AG04450 (cell line): ENCODE measurements around the gene RNF19B. TPM values are rescaled to one million over a fixed set of nuclear protein-coding genes. Genes with fewer than 3 reads are reported as not detected.

ENCODE experiments used
- CTCF ChIA-PET: fragments of 300-600, 350-600 bp; formaldehyde crosslinking; extraction: SDS; loops from one replicate; lab custom pipeline; 2022; ENCODE audit warnings: antibody characterized with exemption, inconsistent platforms; lab: Charles Lee
- POLR2A ChIA-PET: fragments of 350-600 bp; formaldehyde crosslinking; extraction: SDS; loops from one replicate; lab custom pipeline; 2021; ENCODE audit warnings: antibody characterized with exemption, inconsistent platforms; lab: Yijun Ruan, JAX
- DNase-seq: peaks from one replicate; pipeline ENCODE4 v3.0.0-alpha.2; 2011; ENCODE audit warnings: low read depth, low spot score
- H3K27ac ChIP-seq: one replicate; pipeline ENCODE4 v1.5.1; 2012; ENCODE audit warnings: low read depth, low read length, control low read depth
- H3K27me3 ChIP-seq: one replicate; pipeline ENCODE4 v1.6.0; 2012; ENCODE audit warnings: low read length; ENCODE audit not compliant: control insufficient read depth, insufficient read depth
- H3K4me3 ChIP-seq: 2 replicates; pipeline ENCODE4 v1.5.1; 2011; ENCODE audit warnings: mild to moderate bottlenecking, low read depth, low read length, control low read depth
- H3K9me3 ChIP-seq: 2 replicates; pipeline ENCODE4 v1.5.1; 2012; ENCODE audit warnings: low read length; ENCODE audit not compliant: control insufficient read depth, insufficient read depth
- CTCF ChIP-seq: IDR thresholded peaks from 2 replicates; pipeline ENCODE4 v1.5.1; 2011; ENCODE audit warnings: low read depth, low read length, control low read depth, inconsistent platforms
- polyA plus RNA-seq: library from polyadenylated mRNA; depleted of rRNA; stranded (reverse); fragments of >200 nt; gene quantifications from 2 replicates; pipeline ENCODE4 v1.2.3, GENCODE V29; 2011

Gene RNF19B
- polyA plus RNA-seq, 1 experiment: 10.1 TPM

GRCh38 chr1:32963746-32964460 is 706 bp downstream of the RNF19B start:
- DNase-seq: no peak
- Histone ChIP-seq H3K27ac (no peak overlapping the region), H3K27me3 (no peaks in the 10 kb centered on the region), H3K9me3 (no peaks in the 10 kb centered on the region), H3K4me3 (peak overlapping the region; percentile 84)
- ChIA-PET CTCF (interaction anchor here (0.6 to 1.9 kb wide), 4 partner anchors 9 to 43 kb away, joined by 3 to 10 read pairs (median 4); no protein-coding TSS in a partner anchor), POLR2A (interaction anchor here (0.6 to 2.3 kb wide), 11 partner anchors 9 to 122 kb away, joined by 3 to 11 read pairs (median 5); no protein-coding TSS in a partner anchor)
- TF ChIP-seq CTCF: no peak

GRCh38 chr1:32962248-32962896 is 2.2 kb downstream of the RNF19B start:
- Histone ChIP-seq H3K4me3 (peak overlapping the region; percentile 61), H3K27ac (no peak overlapping the region), H3K9me3 (no peaks in the 10 kb centered on the region), H3K27me3 (no peaks in the 10 kb centered on the region)
- DNase-seq: no peak
- no peak for TF ChIP-seq CTCF
- ChIA-PET POLR2A (no interaction called here), CTCF (interaction anchor here (0.6 kb wide), 2 partner anchors 21 to 45 kb away, joined by 3 read pairs; no protein-coding TSS in a partner anchor)

- no peak for TF ChIP-seq CTCF
- no peak for DNase-seq
- ChIA-PET CTCF (no interaction called here), POLR2A (no interaction called here)
- no peaks in the 10 kb centered on the region for H3K9me3 ChIP-seq
- no peak overlapping the region for H3K4me3 ChIP-seq
- H3K27me3 ChIP-seq: no peaks in the 10 kb centered on the region
- H3K27ac ChIP-seq: no peak overlapping the region
Measured at GRCh38 chr1:32960819-32961355, 3.7 kb downstream of the RNF19B start.

GRCh38 chr1:32960342-32960741 is 4.3 kb downstream of the RNF19B start:
- TF ChIP-seq CTCF: no peak
- Histone ChIP-seq H3K27me3 (no peaks in the 10 kb centered on the region), H3K9me3 (no peaks in the 10 kb centered on the region), H3K4me3 (no peak overlapping the region), H3K27ac (no peak overlapping the region)
- ChIA-PET POLR2A (no interaction called here), CTCF (no interaction called here)
- DNase-seq: no peak
